Muscle layer of duodenum (tissue), 2 donors: ENCODE measurements around the gene HIVEP3.
A peak's percentile ranks its signal among the peaks of the same experiment; 100 is the strongest.
"Not testable (repeated sequence)": the region's sequence is repeated elsewhere in the genome, so short reads cannot be mapped to it uniquely, and the experiment has no call there.

Source experiments
- H3K27ac ChIP-seq: one replicate; pipeline ENCODE4 v1.7.0; 2013; ENCODE audit warnings: mild to moderate bottlenecking, low read length
- H3K27me3 ChIP-seq: one replicate; pipeline ENCODE4 v1.7.0; 2013; ENCODE audit warnings: low read depth, mild to moderate bottlenecking, control low read depth, low read length
- H3K36me3 ChIP-seq, 2 donors: one replicate each; pipeline ENCODE4 v1.7.0; 2013; ENCODE audit warnings: low read length in 2 of 2, control low read depth in 1 of 2, mild to moderate bottlenecking in 1 of 2; ENCODE audit not compliant: insufficient read depth in 2 of 2, control insufficient read depth in 1 of 2
- H3K4me1 ChIP-seq, 2 donors: one replicate each; pipeline ENCODE4 v1.7.0; 2013; ENCODE audit warnings: low read length in 2 of 2, mild to moderate bottlenecking in 2 of 2, control low read depth in 1 of 2, moderate library complexity in 1 of 2; ENCODE audit not compliant: insufficient read depth in 2 of 2, control insufficient read depth in 1 of 2
- H3K4me3 ChIP-seq, 2 donors: one replicate each; pipeline ENCODE4 v1.7.0; 2013; ENCODE audit warnings: low read length in 2 of 2, low read depth in 1 of 2, mild to moderate bottlenecking in 1 of 2
- H3K9me3 ChIP-seq, 2 donors: one replicate each; pipeline ENCODE4 v1.7.0; 2013; ENCODE audit warnings: low read length in 2 of 2, control low read depth in 1 of 2, mild to moderate bottlenecking in 1 of 2; ENCODE audit not compliant: control insufficient read depth in 1 of 2
- donor health status: healthy.

The HIVEP3 gene

GRCh38 chr1:41921271-41921670 is 2.5 kb upstream of the HIVEP3 start:
- H3K9me3 ChIP-seq, H3K27me3 ChIP-seq, H3K36me3 ChIP-seq, H3K4me3 ChIP-seq, H3K27ac ChIP-seq: not testable (repeated sequence)
- peaks cover 0 to 17% of the 10 kb centered on the region in 2 donors for H3K4me1 ChIP-seq

DNA sequence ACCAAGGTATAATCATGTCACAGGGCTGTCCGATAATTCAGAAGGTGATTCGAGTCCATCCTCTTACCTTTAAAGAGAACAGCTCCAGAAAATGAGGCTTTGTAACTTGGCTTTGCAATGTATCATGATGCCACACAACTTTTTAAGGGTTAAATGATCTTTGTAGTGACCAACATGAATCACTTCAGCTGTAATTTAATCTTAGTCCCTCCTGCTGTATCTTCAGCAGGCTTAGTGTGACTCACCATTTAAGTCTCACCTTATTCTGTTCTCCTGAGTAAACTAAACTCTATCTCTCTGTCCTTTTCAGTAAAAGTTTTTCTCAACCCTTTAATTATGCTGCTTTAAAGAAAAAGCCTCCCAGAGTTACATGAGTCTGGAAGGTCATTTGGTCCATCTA is 1.9 kb upstream of the HIVEP3 start:
- Histone ChIP-seq H3K9me3 (no peaks in the 10 kb centered on the region), H3K27ac (no peak overlapping the region), H3K4me3 (no peak overlapping the region), H3K4me1 (peaks cover 0 to 17% of the 10 kb centered on the region in 2 donors), H3K36me3 (no peaks in the 10 kb centered on the region), H3K27me3 (peaks cover 4% of the 10 kb centered on the region)

GRCh38 chr1:41919764-41920397 is 1.2 kb upstream of the HIVEP3 start:
- no peaks in the 10 kb centered on the region for H3K36me3 ChIP-seq
- no peaks in the 10 kb centered on the region for H3K9me3 ChIP-seq
- peak overlapping the region; percentile 14 to 81 for H3K4me3 ChIP-seq
- H3K27me3 ChIP-seq: peaks cover 4% of the 10 kb centered on the region
- H3K27ac ChIP-seq: no peak overlapping the region
- H3K4me1 ChIP-seq: peaks cover 0 to 17% of the 10 kb centered on the region in 2 donors

DNA sequence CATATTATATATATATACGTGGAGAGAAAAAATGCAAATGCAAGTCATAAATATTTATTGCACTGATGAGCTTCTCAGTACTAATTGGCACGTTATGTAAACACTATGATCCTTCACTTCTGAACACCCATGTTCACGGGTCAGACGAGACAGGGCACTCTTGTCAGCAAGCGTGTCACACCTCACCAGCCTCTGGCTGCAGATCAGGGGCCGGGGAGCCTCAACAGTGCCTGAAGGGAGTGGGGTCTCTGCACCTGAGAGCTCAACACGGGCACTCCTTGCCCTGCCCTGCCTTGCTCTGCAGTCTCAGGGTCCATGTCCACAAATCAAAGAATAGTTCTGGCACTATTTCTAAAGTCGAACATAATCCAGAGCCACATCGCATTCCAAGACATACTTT is 409 bp upstream of the HIVEP3 start:
- H3K9me3 ChIP-seq: no peaks in the 10 kb centered on the region

DNA sequence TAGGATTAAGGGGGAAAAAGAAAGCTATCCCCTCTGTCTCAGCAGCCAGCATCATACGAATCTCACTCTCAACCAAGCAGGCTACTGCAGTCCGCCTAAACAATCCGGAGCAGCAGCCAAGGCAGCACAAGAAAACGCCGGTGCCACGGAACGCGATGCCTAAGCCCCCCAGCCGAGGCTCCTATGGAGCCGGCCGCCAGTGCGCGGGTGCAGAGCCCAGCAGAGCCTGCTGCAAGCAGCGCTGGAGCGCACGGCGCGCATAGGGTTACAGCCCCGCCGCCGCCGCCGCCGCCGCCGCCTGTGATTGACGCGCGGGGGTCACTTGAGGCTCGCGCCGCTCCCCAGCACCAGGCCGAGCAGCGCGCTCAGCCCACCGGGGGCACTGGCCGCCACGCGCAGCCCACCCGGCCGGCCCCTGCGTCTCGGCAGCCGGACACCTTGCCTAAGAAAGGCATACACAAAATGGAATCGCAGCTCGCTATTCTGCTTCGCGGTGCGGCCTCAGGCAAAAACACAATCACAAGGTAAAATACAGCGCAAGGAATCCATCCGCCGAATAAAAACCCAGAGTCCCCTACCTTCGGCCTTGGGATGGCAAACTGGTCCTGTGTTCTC is 780 bp downstream of the HIVEP3 start:
- Histone ChIP-seq H3K36me3 (no peaks in the 10 kb centered on the region), H3K9me3 (no peaks in the 10 kb centered on the region), H3K4me3 (peak overlapping the region; percentile 78 to 81), H3K27ac (no peak overlapping the region), H3K4me1 (peaks cover 0 to 17% of the 10 kb centered on the region in 2 donors), H3K27me3 (peaks cover 4% of the 10 kb centered on the region)

More for the DNA sequence above, 409 bp upstream of the HIVEP3 start:
- peaks cover 4% of the 10 kb centered on the region for H3K27me3 ChIP-seq
- peak overlapping the region; percentile 78 to 81 for H3K4me3 ChIP-seq
- peaks cover 0 to 17% of the 10 kb centered on the region in 2 donors for H3K4me1 ChIP-seq
- no peak overlapping the region for H3K27ac ChIP-seq
- H3K36me3 ChIP-seq: no peaks in the 10 kb centered on the region

DNA sequence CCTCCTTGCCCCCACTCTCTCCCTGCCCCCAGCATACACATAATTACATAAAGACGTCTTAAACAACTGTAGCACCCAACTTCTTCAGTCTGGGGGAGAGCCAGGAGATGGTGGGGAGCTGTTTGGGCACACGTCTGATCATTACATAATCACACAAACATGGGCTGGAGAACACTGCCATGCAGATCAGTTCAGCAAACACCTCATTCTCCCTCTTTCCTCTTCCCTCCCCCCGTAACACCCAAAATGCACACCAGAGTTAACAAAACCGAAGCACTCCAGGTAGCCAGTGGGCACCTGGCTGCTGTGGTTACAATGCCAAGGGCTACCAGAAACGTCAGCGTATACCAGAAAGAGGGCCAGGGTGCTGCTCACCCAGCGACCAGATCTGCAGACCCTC is 1.6 kb downstream of the HIVEP3 start:
- H3K4me3 ChIP-seq: peak overlapping the region; percentile 53 to 81
- no peaks in the 10 kb centered on the region for H3K36me3 ChIP-seq
- no peaks in the 10 kb centered on the region for H3K9me3 ChIP-seq
- H3K27me3 ChIP-seq: peaks cover 4% of the 10 kb centered on the region
- peaks cover 0 to 17% of the 10 kb centered on the region in 2 donors for H3K4me1 ChIP-seq
- no peak overlapping the region for H3K27ac ChIP-seq

DNA sequence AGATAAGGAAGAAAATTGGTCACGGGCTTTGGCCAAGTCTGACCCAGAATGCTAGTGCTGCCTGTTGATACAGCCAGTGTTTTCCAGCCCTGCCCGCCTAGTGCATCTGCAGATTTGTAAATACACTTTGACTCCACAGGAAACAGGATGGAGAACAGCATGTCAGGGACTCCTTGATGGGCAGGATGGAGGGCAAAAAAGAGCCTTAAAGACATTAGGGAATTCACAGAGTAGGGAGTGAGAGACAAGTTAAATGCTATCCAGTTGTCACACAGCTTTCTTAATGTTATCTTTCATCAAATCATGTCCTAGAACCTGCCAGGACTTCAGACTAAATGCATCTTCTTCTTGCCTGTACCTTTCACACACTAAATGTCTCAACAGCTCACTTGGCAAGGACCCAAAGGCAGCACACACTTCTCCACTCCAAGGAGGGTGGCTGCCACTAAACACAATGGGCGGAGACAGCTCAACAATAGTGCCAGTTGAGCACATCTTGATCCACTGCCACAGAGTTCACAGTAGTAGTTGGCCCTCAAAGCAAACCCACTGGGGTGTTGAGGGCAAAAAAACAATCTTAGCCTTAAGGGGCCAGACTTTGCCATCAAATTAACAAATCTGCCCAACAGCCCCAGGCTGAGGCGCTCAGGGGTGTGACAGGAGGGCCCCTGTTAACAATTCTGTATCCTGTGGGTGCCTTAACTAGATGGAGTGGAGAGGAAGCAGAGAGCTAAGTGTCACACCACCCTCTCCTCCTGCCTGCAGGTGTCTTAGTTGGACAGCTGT is 2.7 kb downstream of the HIVEP3 start:
- H3K9me3 ChIP-seq: no peaks in the 10 kb centered on the region
- H3K36me3 ChIP-seq: no peaks in the 10 kb centered on the region
- H3K27ac ChIP-seq: no peak overlapping the region
- H3K4me3 ChIP-seq: no peak overlapping the region
- peaks cover 4% of the 10 kb centered on the region for H3K27me3 ChIP-seq
- peaks cover 0 to 17% of the 10 kb centered on the region in 2 donors for H3K4me1 ChIP-seq

DNA sequence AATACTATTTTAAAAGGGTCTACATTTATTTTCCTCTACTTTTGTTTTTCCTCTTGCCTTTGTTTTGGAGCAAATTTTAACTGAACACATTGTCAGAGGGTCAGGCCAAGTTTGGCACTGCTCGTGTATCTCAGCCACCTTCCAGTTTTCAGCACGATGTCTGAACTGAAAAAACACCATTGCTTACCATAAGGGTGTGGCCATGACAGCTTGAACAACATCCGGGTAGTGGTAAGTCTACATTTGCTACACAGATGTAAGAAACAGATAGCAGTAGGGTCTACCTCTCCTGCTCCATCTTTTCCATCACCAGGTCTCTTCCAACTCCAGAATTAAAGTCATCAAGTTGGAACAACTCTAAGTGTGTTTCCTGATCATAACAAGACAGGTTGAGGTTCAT is 4.2 kb downstream of the HIVEP3 start:
- H3K36me3 ChIP-seq: no peaks in the 10 kb centered on the region
- peaks cover 0 to 16% of the 10 kb centered on the region in 2 donors for H3K4me1 ChIP-seq
- H3K27ac ChIP-seq: no peak overlapping the region

DNA sequence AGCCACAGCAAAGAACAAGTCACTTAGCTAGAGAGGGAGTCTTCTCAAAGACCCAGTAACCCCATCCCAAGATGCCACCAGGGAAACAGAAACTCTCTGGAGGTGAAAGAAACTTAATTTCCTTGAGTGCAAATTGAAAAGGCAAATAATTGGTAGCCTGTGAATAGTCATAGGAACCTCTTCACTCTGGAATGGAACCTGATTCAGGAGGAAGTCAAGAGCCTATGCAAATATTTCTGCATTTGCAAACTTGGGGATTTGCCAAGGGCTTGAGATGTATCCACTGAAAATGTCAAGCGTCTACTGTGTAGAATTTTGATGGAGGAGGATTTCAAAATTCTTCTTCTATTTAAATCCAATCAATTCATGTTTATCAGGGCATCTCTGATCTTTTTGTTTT is 5.7 kb downstream of the HIVEP3 start:
- Histone ChIP-seq H3K27me3 (no peaks in the 10 kb centered on the region), H3K9me3 (no peaks in the 10 kb centered on the region), H3K27ac (no peak overlapping the region), H3K36me3 (no peaks in the 10 kb centered on the region), H3K4me3 (no peak overlapping the region), H3K4me1 (peaks cover 0 to 7% of the 10 kb centered on the region in 2 donors)

More for the DNA sequence above, 4.2 kb downstream of the HIVEP3 start:
- no peak overlapping the region for H3K4me3 ChIP-seq
- H3K27me3 ChIP-seq: peaks cover 4% of the 10 kb centered on the region
- no peaks in the 10 kb centered on the region for H3K9me3 ChIP-seq

DNA sequence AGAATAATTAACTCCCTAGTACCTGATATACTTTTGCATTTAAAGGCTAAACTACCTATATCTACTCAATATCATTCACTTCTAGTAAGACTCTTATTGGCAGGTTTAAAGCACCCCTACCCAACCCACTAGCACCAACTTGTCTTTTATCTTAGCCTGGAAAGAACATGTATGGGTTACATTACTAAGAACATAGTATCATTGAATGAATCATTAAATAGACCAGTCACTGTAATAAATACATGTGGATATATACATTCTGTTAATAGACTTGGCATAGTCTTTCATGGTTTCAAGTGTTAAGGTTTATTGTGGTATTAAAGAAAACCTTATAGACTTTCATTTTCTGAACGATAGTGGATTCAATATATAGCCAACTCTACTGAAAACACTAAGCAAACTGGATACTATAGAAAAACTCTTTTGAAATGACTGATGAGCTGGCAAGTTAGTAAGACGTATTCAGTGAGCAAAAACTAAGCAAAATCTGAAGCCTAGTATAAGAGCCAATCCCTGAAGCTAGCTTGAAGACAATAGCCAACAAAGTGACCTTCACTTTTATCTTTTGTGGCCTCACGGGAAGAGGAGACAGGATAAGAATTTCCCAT is 10.3 kb downstream of the HIVEP3 start:
- Histone ChIP-seq H3K27ac (no peak overlapping the region), H3K27me3 (no peaks in the 10 kb centered on the region), H3K9me3 (no peaks in the 10 kb centered on the region)

DNA sequence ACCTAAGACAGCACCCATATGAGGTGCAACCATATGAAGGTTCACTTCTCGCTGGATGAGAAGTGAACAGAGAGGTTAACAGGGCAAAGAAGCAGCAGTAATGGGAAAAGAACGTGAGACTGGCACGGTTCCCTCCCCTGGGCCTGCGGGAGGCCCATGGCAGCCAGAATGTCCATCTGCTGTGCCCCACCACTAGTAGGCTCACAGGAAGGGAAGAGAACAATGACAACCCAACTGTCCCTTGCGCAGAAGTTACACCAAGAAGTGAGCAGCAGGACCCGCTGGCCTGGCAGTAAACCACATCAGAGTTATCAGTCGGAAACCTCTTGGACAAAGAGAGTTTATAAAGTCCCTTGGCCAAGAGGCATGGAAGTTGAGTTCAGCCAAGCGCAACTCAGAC is 11.3 kb downstream of the HIVEP3 start:
- H3K36me3 ChIP-seq: no peaks in the 10 kb centered on the region
- H3K4me3 ChIP-seq: no peak overlapping the region
- no peak overlapping the region for H3K27ac ChIP-seq

More for the DNA sequence above, 10.3 kb downstream of the HIVEP3 start:
- Histone ChIP-seq H3K4me1 (no peaks in the 10 kb centered on the region), H3K36me3 (no peaks in the 10 kb centered on the region), H3K4me3 (no peak overlapping the region)

More for the DNA sequence above, 11.3 kb downstream of the HIVEP3 start:
- Histone ChIP-seq H3K9me3 (no peaks in the 10 kb centered on the region), H3K27me3 (no peaks in the 10 kb centered on the region), H3K4me1 (no peaks in the 10 kb centered on the region)
